Liver (tissue), 3 donors: ENCODE measurements around the gene TCHP.

Experiments used
- CTCF ChIP-seq: fragments of 150-350 bp; IDR thresholded peaks from 2 replicates; pipeline ENCODE4 v1.5.1; 2017; ENCODE audit warnings: improper control_type of control experiment, low read depth, low read length; ENCODE audit not compliant: missing input control
- FOXA1 ChIP-seq: IDR thresholded peaks from 2 replicates; pipeline ENCODE4 v1.6.1; 2016; ENCODE audit warnings: antibody characterized with exemption
- JUND ChIP-seq, 2 donors: IDR thresholded peaks; 2 replicates each; pipeline ENCODE4 v1.6.1; 2016; ENCODE audit warnings: antibody characterized with exemption in 2 of 2
- MAX ChIP-seq: IDR thresholded peaks from 2 replicates; pipeline ENCODE4 v1.6.1; 2016; ENCODE audit warnings: antibody characterized with exemption
- RAD21 ChIP-seq, 2 donors: IDR thresholded peaks; 2 replicates each; pipeline ENCODE4 v1.6.1; 2016; ENCODE audit warnings: antibody characterized with exemption in 2 of 2, mild to moderate bottlenecking in 2 of 2
- REST ChIP-seq: IDR thresholded peaks from 2 replicates; pipeline ENCODE4 v1.6.1; 2016; ENCODE audit warnings: antibody characterized with exemption, mild to moderate bottlenecking
- TAF1 ChIP-seq: conservative IDR thresholded peaks from 2 replicates; pipeline ENCODE4 v1.6.1; 2016; ENCODE audit warnings: antibody characterized with exemption, mild to moderate bottlenecking
- donor health status: healthy.
- donor health status: healthy.

- TF ChIP-seq FOXA1 = no peak
- no peak for TF ChIP-seq REST
- no peak for TF ChIP-seq MAX
- no peak for TF ChIP-seq RAD21 (IDR thresholded peaks at IDR 0.05)
- no peak for TF ChIP-seq TAF1
- TF ChIP-seq CTCF = no peak
- TF ChIP-seq JUND (IDR thresholded peaks at IDR 0.05) = no peak
These were observed 28.3 kb upstream of the TCHP start for GRCh38 chr12:109871668-109872314.
